HepG2 (cell line): ENCODE data around the gene SFT2D2. TPM values are rescaled to one million over a fixed set of nuclear protein-coding genes. Genes with fewer than 3 reads are reported as not detected.

Experiments
- ARID5B ChIP-seq: IDR thresholded peaks from 2 replicates; pipeline ENCODE4 v1.4.0; 2020; ENCODE audit warnings: mild to moderate bottlenecking, missing genetic modification reagents
- ATF2 ChIP-seq: sonication (generic); formaldehyde crosslinking; IDR thresholded peaks from 2 replicates; pipeline ENCODE4 v1.4.0; 2020; ENCODE audit warnings: missing genetic modification reagents
- BATF2 ChIP-seq: sonication (generic); formaldehyde crosslinking; IDR thresholded peaks from 2 replicates; pipeline ENCODE4 v1.8.0; 2022; ENCODE audit warnings: mild to moderate bottlenecking, missing genetic modification reagents, moderate library complexity
- KAT2B ChIP-seq: fragments of 150-350 bp; IDR thresholded peaks from 2 replicates; pipeline ENCODE4 v1.6.1; 2014; ENCODE audit warnings: low read depth, low read length, borderline replicate concordance
- MXI1 ChIP-seq: IDR thresholded peaks from 3 replicates; pipeline ENCODE4 v1.6.1; 2012; ENCODE audit warnings: low read depth, low read length, inconsistent platforms, borderline replicate concordance
- NCOR1 ChIP-seq: fragments of 200-600 bp; sonication (generic); IDR thresholded peaks from 2 replicates; pipeline ENCODE4 v1.7.0; 2017; ENCODE audit warnings: antibody characterized with exemption, low read length, borderline replicate concordance
- RNF219 ChIP-seq: sonication (generic); formaldehyde crosslinking; IDR thresholded peaks from 2 replicates; pipeline ENCODE4 v1.5.0; 2020; ENCODE audit warnings: mild to moderate bottlenecking, missing genetic modification reagents
- SIN3A ChIP-seq: IDR thresholded peaks from 2 replicates; pipeline ENCODE4 v1.6.1; 2011; ENCODE audit warnings: low read depth, mild to moderate bottlenecking, control low read depth, low read length, borderline replicate concordance
- TGIF2 ChIP-seq: IDR thresholded peaks from 2 replicates; pipeline ENCODE4 v1.6.1; 2016; ENCODE audit warnings: control low read depth, missing compliant biosample characterization
- TRIM22 ChIP-seq: fragments of 450-650 bp; IDR thresholded peaks from 2 replicates; pipeline ENCODE4 v1.6.1; 2017
- ZFP90 ChIP-seq: sonication (generic); formaldehyde crosslinking; IDR thresholded peaks from 2 replicates; pipeline ENCODE4 v1.8.0; 2022; ENCODE audit warnings: missing genetic modification reagents, mild to moderate bottlenecking, inconsistent platforms, borderline replicate concordance
- ZNF160 ChIP-seq: sonication (generic); formaldehyde crosslinking; IDR thresholded peaks from 2 replicates; pipeline ENCODE4 v1.8.0; 2022; ENCODE audit warnings: mild to moderate bottlenecking, inconsistent platforms, missing genetic modification reagents
- ZNF225 ChIP-seq: sonication (generic); formaldehyde crosslinking; IDR thresholded peaks from 2 replicates; pipeline ENCODE4 v1.4.0; 2020; ENCODE audit warnings: mild to moderate bottlenecking, missing genetic modification reagents
- ZNF263 ChIP-seq: sonication (generic); formaldehyde crosslinking; IDR thresholded peaks from 2 replicates; pipeline ENCODE4 v1.4.0; 2020; ENCODE audit warnings: missing genetic modification reagents
- ZNF331 ChIP-seq: sonication (generic); formaldehyde crosslinking; IDR thresholded peaks from 2 replicates; pipeline ENCODE4 v1.4.0; 2020; ENCODE audit warnings: missing genetic modification reagents
- ZNF44 ChIP-seq: sonication (generic); formaldehyde crosslinking; IDR thresholded peaks from 2 replicates; pipeline ENCODE4 v1.5.1; 2020; ENCODE audit warnings: mild to moderate bottlenecking, missing genetic modification reagents
- ZNF558 ChIP-seq: sonication (generic); formaldehyde crosslinking; IDR thresholded peaks from 2 replicates; pipeline ENCODE4 v1.9.0; 2022; ENCODE audit warnings: mild to moderate bottlenecking, missing genetic modification reagents, borderline replicate concordance
- ZNF792 ChIP-seq: IDR thresholded peaks from 2 replicates; pipeline ENCODE4 v1.6.1; 2016
- ZSCAN30 ChIP-seq: sonication (generic); formaldehyde crosslinking; IDR thresholded peaks from 2 replicates; pipeline ENCODE4 v1.5.0; 2020; ENCODE audit warnings: mild to moderate bottlenecking, missing genetic modification reagents
- polyA plus RNA-seq, 8 experiments: library from polyadenylated mRNA; depleted of rRNA in 3 of 8; stranded (reverse) in 7 of 8; unstranded in 1 of 8; fragments of >200 nt; fragmentation: Illumina TruSeq in 4 of 8; extraction: Trizol in 4 of 8; gene quantifications; 2 replicates each; pipeline versions ENCODE4 v1.2.1 to v1.2.3, GENCODE V29; 2011 to 2016; ENCODE audit warnings: low read depth in 4 of 8, missing spikeins in 1 of 8, mixed read lengths in 1 of 8; ENCODE audit not compliant: insufficient read depth in 1 of 8
- total RNA-seq, 5 experiments: library from RNA; depleted of rRNA; stranded (reverse); fragments of >200 nt; fragmentation: Illumina TruSeq; extraction: Trizol; gene quantifications; 2 replicates each; pipeline ENCODE4 v1.2.3, GENCODE V29; 2016; ENCODE audit warnings: low read depth in 1 of 5

SFT2D2 gene
- total and polyA plus RNA-seq, 2 of the 13 experiments (the other 11 are each of a cell fraction or from before 2014, with no cell fraction given), result 10.0 to 28.8 TPM

GRCh38 chr1:168178638-168179437, 47.0 kb upstream of the SFT2D2 start, which contains the start of gene TIPRL (continued):
- TF ChIP-seq ARID5B, result peak; percentile 71
- TF ChIP-seq TGIF2 (CRISPR knock-in tag), result no peak
- no peak for TF ChIP-seq ZNF558 (CRISPR knock-in tag)
- no peak for TF ChIP-seq ZSCAN30 (CRISPR knock-in tag)
- no peak for TF ChIP-seq KAT2B
- TF ChIP-seq ZNF44 (CRISPR knock-in tag), result no peak
- TF ChIP-seq ZNF331 (CRISPR knock-in tag), result no peak; the same call in 1 of the 2 replicates
- no peak for TF ChIP-seq RNF219
- TF ChIP-seq SIN3A, result no peak
- peak; percentile 93 for TF ChIP-seq ZNF263 (CRISPR knock-in tag)
- no peak for TF ChIP-seq ZNF160 (CRISPR knock-in tag)
- TF ChIP-seq MXI1, result peak; percentile 65; the same call in 1 of the 3 replicates
- TF ChIP-seq ATF2 (CRISPR knock-in tag), result peak; percentile 96
- no peak for TF ChIP-seq BATF2 (CRISPR knock-in tag)
- no peak for TF ChIP-seq NCOR1
- no peak for TF ChIP-seq ZNF225 (CRISPR knock-in tag)
- no peak for TF ChIP-seq TRIM22
- peak; percentile 58; the same call in 1 of the 2 replicates for TF ChIP-seq ZNF792 (CRISPR knock-in tag)
- no peak for TF ChIP-seq ZFP90 (CRISPR knock-in tag)
